NCI-H2196 (cell line): ENCODE measurements around the gene MYRF.

ENCODE experiments used
- DNase-seq: peaks from one replicate; lab custom pipeline; 2025; ENCODE audit not compliant: unreplicated experiment; lab: John Stamatoyannopoulos, UW

Gene MYRF

DNA sequence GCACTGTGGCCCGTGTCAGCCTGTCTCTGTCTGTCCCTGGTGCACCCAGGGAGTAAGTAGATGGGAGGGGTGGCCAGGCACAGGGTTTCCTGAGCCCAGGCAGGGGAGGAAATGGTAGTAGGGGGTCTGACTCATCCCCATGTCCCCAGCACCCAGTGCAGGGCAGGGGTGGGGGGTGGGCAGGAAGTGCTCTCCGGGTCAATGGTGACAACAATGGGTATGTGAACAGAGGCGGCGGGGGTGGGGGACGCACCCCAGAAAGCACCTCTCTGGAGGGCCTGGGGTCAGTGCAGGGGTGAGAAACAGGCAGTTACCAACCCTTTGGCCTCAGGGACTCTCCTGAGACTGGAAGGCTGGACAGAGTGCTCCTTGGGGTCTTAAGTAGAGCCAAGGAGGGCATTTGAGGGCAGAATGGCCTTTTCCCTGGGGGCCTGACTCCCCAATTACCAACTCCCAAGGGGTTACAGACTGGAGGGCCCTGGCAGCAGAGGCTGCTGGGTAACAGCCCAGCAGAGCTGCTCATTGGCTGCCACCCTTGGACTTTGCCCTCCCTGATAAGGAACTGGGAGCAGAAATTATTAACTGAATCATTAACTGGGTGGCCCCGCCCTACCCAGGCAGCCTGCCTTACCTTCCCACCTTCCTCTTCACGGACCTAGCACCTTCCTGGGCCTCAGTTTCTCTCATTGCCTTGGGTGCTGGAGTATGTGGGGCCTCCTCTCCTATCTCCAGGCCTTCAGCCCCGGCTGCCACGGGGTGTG lies 4.2 kb downstream of the MYRF start:
- DNase-seq: no peak

DNA sequence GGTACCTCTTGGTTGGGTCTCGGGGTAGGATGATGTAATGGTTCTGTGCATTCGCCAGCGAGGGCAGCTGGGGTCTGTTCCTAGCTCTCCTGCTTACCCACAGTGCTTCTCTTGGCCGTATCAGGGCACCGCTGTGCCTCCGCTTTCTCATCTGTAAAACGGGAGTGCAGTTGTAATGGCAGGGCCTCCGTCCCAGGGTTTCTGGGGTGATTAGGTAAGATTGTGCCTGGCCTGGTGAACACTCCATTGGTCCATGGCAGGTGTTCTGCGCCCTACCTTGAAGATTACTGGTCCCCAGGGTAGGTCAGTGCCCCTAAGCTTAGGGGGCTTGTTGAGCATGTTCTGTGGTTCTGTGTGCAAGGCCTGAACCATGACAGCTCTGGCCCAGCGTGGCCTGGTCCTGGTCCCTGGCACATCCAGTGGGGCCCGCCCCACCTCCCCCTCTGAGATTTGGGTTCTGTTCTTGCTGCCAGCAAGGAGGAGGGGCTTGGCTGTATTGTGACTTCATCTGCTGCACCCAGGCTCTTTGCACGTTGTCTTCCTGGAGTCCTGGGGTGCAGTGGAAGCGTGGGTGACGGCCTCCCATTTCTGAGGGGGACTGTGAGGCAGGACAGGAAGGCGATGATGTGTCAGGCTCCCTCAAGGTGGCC lies 4.9 kb downstream of the MYRF start:
- DNase-seq: no peak

DNA sequence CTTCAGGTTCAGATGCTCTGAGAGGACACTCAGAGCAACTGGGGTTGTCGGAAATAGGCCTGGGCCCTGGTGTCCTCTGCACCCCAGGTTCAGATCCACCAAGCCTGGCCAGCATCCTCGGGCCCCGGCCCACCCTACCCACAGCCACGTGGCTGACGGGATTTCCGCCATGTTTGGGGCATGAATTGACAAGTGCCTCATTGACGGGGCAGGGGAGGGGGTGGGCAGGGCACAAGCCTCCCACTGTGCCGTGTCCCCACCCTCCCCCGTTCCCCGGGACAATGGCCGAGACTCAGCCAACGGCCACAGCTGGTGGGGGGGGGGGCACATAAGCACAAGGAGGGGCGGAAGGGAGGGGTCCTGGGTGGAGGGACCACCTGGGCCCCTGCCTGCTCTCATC lies 8.5 kb downstream of the MYRF start:
- no peak for DNase-seq

DNA sequence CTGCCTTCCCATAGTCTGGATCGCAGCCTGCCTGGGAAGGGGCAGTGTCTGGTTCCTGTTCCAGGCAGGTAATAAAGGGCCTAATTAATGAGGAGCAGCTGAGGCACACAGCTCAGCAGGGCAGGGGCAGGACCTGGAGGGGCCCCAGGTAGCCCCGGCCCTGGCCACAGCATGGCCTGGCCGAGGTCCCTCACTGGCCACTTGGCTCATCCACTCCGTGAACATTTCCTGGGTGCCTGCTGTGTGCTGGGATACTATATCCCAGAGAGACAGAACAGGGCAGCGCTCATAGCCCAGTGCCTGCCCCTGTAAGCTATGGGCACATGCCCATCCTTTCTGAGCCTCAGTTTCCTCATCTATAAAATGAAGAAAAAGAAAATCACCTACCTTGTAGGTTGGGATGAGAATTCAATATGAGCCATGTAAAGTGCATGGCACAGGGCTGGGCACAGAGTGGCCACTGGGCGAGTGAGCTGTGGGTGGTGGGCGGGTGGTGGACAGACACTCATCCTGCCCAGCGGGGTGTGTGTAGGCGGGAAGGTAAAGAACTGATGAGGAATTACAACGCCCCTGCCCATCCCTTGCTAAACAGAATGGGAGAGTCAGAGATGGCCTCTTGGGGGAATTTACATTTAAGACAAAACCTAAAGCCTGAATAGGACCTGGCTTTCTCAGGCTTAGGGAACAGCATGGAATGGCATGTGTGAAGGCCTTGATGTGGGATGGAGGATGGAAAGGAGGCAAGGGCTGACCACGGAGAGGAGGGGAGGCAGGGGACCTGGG lies 9.2 kb downstream of the MYRF start:
- DNase-seq: no peak

DNA sequence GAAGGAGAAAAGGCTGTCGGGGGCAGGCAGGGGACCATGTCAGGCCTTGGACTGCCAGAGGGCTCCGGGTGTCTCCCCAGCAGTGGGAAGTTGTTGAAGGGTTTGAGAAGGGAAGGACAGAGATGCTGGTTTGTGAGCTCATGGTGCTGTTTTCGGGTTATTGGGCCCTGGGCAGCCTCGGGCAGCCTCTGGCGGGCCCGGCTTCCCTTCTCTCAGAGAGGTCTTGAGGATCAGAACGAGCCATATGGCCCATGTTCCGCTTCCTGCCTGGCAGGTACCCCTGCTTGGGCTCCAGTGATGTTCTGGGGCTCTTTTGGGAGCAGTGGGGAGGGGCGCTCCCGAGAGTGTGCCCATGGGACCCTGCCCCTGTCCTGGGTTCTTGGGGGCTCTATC lies 9.8 kb downstream of the MYRF start:
- no peak for DNase-seq

DNA sequence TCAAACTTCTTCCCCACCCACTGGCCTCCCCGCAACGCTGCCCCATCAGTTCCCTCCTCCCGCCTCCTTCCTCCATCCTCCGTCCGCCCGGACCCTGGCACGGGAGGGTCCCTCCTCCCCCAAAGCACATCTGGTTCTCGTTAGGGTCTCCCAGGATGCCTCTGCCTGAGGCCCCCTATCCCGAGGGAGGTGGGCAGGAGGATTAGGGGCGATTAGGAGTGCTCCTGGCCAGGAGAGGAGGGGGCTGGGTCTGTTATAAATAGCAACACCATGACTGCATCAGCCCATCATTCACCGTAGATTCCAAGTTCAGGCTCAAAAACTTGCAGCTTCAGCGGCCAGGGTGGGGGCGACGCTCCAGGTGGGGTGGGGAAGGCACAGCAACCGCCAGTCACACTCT lies 10.4 kb downstream of the MYRF start:
- DNase-seq: no peak

DNA sequence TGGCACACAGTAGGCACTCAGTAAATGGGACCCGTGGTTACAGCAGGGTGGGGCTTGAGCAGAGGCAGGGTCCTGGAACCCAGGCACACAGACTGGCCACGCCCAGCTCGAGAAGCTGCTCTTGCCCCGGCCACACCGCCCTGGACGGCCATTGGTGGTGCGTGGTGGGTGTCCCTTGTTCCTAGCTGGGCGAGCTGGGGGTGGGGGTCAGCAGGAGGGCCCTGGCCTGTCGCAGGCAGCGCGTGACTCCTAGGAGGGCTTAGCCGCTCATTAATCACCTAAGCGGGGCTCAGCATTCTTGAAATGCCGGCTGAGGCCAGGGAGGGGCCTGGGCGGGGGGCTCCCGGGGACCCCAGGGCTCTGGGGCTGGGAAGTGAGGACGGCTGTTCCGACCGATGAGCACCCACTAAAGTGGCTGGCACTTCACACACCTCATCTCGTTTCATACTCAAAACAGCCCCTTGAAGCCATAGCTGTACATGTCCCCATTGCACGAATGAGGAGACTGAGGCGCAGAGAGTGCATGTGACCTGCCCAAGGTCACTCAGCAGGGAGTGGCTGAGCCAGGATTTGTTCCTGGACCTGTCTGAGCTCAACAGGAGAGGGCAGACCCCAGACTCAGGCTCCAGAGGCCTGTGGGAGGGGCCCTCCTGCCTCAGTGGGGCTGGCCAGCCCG lies 11.6 kb downstream of the MYRF start:
- no peak for DNase-seq

DNA sequence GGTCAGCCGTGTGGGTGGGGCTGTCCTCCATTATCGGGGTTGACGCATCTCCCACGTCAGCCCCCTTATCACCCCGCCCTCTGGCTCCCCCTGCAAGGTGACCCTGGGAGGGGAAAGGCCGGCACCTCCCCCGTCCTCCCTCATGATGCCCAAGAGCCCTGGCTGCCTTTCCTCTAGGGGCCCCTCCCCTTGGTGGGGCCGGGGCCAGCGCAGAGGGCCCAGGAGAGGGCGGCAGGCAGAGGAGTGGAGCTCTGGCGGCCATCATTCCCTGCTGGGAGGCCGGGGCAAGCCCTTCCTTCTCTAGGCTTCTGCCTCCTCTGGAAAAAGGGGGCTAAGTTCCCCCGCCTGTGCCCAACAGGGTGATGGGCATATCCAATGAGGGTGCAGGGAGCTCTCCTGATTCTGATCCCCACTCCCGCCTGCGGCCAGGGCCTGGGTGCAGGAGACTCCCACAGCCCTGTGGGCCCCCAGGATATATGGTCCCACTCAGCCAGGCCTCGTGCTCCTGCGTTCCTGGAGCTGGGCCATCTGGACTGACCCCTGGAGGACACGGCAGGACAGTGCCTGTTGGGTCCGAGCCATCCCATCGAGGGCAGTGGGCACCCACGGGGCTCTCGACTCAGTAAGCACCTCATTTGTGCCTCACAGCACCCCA lies 12.3 kb downstream of the MYRF start:
- DNase-seq: no peak

DNA sequence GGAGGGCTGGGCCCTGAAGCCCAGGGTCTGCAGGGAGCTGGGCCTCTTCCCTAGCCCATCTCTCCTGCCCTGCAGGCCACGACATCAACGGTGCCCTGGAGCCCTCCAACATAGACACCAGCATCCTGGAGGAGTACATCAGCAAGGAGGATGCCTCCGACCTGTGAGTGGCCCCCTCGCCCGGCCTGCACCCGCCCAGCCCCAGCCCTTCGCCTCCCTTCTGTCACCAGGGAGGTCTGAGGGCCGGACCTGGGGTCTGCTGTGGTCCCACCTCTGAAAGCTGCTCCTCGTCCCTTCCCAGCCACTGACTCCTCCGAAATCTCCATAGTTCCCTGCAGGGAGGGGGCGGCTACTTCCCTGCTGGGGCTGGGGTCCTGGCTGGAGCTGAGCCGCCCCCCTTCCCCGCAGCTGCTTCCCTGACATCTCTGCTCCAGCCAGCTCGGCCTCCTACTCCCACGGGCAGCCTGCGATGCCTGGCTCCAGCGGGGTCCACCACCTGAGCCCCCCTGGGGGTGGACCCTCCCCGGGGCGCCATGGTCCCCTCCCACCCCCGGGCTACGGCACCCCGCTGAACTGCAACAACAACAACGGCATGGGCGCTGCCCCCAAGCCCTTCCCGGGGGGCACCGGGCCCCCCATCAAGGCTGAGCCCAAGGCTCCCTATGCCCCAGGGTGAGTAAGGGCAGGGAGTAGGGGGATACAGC lies 13.3 kb downstream of the MYRF start:
- no peak for DNase-seq

DNA sequence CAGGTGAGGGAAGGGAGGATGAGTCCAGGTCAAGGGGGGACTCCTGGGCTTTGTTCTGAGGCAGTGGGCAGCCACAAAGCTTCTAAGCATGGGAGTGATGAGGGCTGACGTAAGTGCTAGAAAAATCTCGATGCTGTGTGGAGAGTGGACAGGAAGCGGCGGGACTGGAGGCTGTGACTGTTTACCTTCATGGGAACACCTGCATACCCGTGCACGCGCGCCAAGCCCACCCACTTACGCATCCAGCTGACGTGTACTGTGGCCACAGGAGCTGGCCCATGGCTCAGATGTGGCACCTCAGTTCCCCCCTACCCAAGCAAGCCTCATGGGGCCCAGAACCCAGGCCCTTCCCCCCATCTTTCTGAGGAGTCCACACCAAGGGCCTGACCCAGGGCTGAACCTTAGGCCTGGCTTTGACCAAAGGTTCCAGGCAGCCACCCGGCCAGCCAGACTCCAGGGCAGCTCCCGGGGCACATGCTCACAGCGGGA lies 14.0 kb downstream of the MYRF start:
- no peak for DNase-seq

DNA sequence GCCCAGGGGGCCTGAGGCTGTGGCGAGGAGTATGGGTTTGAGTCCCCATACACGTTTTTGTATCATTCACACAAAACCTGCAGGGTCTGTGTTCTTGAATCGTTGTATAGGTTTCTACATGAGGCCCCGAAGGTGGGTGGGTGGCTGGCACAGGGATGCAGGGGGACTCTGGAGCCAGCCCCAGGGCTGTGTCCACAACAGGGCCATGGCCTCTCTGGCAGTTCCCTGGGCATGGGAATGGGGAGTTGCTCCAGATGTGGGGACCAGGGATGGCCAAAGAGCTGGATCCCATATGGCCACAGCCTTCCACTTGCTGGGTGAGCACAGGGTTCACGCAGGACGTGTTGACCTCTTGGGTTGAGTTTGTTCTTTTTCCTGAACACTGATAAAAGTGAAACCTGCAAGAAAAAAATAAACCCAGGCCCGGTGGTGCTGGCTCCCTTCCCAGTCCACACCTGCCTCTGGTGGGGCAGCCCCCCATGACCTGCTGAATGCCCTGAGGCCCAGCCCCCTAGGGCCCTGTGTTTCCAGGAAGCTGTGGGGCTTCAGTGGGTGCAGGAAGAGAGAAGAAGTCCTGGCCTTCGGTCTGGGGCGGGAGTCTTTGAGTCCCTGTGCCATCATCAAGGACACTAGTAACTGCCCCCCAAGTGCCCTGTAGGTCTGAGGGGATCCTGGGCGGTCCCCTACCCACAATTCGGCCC lies 16.1 kb downstream of the MYRF start:
- no peak for DNase-seq

DNA sequence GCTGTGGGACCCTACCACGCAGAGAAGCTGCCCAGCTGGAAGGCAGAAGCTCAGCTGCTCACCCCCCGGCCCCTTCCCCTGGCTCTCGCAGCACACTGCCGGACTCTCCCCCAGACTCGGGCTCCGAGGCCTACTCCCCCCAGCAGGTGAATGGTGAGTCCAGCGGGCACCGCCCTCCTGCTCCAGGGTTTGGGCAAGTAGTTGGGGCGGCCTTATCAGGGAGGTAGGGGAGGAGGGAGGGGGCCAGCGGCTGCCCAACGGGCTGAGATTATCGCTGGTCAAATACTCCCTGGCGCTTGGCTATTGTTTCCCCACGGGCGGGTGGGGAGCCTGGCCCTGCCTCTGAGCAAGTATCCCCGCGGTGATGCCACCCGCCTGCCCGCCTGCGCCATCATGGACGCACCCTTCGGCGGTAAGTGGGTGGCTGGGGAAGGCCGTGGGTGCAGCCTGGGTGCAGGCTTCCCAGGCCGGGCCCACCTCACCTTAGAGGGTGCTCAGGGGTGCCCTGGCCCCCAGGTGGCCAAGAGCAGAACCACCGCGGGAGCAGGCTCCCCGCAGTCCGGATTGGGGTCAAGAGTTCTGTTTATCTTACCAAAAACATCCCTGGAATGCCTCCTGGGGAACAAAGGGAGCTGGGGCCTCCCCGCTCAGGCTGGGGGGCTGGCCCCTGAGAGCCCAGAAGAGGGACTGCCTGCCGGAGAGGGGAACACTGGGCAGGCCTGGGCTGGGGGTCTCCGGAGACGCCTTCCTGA lies 16.9 kb downstream of the MYRF start:
- DNase-seq: no peak

DNA sequence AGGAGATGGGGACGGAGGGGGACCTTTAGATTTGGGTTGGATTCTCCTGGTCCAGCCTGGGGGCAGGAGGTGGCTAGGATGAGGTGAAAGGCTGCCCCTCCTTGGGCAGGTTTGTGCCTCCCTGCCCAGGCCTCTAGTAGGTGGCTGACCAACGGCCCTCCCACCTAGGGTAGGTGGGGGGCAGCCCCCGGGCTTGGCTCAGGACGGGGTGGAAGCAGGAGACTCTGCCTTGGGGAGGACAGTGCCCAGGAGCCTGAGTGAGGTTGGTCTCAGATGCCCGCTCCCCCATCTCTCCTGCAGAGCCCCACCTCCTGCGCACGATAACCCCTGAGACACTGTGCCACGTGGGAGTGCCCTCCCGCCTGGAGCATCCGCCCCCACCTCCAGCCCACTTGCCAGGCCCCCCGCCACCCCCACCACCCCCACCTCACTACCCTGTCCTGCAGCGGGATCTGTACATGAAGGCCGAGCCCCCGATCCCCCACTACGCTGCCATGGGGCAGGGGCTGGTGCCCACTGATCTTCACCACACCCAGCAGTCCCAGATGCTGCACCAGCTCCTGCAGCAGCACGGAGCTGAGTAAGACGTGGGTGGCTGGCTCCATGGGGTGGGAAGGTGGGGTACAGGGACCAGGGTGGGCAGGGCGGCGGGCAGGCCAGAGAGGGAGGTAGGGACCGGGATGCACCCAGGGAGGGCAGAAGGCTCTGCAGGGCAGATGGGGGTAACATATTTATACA lies 17.7 kb downstream of the MYRF start:
- no peak for DNase-seq

DNA sequence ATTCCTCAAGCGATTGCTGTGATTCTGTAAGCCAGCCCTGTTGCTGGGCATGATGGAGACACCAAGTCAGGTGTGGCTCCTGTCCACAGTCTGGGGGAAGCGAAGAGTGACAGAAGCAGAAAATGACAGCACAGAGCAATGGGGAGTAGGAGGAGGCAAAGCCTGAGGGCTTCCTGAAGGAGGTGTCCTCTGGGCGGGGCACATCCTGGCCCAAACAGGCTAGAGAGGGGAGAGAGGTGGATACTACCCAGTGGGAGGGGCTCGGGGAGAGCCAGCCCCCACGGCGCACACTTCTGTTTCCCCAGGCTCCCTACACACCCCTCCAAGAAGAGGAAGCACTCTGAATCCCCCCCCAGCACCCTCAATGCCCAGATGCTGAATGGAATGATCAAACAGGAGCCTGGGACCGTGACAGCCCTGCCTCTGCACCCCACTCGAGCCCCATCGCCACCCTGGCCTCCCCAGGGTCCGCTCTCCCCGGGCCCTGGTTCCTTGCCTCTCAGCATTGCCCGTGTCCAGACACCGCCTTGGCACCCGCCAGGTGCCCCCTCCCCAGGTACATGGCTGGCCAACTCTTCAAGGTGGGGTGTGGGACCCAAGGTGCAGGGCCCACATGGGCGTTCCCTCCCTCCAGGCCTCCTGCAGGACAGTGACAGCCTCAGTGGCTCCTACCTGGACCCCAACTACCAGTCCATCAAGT lies 18.9 kb downstream of the MYRF start:
- DNase-seq: no peak

DNA sequence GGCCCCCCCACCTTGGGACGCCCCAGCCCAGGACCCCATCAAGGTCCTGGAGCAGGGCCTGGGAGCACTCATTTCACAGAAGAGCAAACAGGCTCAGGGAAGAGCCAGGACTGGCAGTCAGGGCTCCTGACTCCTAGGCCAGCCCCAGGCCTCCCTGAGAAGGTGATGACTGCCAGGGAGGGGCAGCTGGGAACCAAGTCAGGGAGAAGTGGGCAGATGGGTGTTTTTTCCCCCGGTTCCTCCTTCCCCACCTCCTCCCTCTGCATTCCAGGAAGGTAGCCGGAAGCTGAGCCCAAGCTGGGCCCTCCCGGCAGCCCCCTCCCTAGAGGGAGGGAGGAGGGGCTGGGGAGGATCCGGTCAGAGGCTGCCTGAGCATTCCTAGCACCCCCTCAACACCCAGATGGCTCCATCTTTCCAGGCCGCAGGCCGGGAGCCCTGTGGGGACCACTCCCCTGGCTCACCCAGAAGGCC lies 19.6 kb downstream of the MYRF start:
- no peak for DNase-seq

DNA sequence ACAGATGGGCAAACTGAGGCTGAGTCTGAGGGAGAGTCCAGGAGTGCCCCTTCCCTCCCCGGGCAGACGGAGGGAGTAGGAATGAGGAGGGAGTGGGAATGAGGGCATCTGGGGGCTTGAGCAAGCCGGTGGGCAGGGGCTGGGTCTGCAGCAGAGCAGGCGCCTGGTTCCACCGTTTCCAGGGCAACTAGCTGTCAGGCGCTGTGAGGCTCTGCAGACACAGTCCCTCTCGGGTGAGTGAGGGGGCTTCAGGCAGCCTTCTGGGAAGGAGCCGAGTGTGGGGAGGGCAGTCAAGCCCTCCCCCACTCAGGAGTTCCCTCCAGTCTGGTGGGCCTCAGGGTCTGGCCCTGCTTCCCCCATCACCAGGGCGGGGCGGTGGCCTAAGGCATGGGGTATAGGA lies 20.9 kb downstream of the MYRF start:
- no peak for DNase-seq

DNA sequence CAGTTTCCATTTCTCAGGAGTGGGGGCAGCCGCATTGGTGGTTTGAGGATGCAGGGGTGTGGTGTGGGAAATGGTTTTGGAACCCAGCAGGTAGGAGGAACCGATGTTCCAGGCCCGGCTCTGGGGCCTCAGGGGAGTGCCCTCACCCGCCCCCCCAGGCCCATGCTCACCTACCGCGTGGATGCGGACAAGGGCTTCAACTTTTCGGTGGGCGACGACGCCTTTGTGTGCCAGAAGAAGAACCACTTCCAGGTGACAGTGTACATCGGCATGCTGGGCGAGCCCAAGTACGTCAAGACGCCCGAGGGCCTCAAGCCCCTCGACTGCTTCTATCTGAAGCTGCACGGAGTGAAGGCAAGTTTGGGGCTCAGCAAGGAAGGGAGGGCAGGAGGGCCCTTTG lies 21.4 kb downstream of the MYRF start:
- DNase-seq: no peak

DNA sequence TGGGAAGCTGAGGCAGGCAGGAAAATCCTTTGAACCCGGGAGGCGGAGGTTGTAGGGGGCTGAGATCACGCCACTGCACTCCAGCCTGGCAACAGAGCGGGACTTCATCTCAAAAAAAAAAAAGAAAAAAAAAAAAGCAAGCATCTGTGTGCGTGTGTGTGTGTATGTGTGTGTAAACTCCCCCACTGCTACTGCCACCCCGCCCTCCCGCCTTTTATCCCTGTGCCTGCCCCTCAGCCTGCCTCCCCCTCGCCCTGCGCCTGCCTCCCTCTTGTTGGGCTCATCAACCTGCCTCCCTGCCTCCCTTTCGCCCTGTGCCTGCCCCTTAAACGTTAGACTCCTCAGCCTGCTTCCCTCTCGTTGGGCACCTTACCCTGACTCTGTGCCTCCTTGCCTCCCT lies 22.0 kb downstream of the MYRF start:
- DNase-seq: no peak
